Ramos (cell line): ENCODE measurements around the gene CFAP410.
"Not testable (repeated sequence)": the region's sequence is repeated elsewhere in the genome, so short reads cannot be mapped to it uniquely, and the experiment has no call there.

Source experiments
- in situ Hi-C: fragments of 300-500 bp; cut with MboI; formaldehyde crosslinking; loops from one replicate; pipeline ENCODE4 v1.14.3; 2022; ENCODE audit warnings: low sequenced_read_pairs; ENCODE audit not compliant: unreplicated experiment

Gene CFAP410

GRCh38 chr21:44291936-44292811, 47.0 kb downstream of the CFAP410 start:
- in situ Hi-C loops = no loop called here

- in situ Hi-C loops = no loop called here
Observed at GRCh38 chr21:44291078-44291935, 47.9 kb downstream of the CFAP410 start.

- in situ Hi-C loops = no loop called here
Observed at GRCh38 chr21:44290327-44291077, 48.7 kb downstream of the CFAP410 start.

GRCh38 chr21:44289381-44290010, 49.7 kb downstream of the CFAP410 start:
- in situ Hi-C loops = no loop called here

- in situ Hi-C loops = no loop called here
Observed at GRCh38 chr21:44288251-44289110, 50.7 kb downstream of the CFAP410 start.

GRCh38 chr21:44286716-44287632, 52.2 kb downstream of the CFAP410 start:
- in situ Hi-C loops = no loop called here

- in situ Hi-C loops = no loop called here
Observed at GRCh38 chr21:44286086-44286715, 53.0 kb downstream of the CFAP410 start.

GRCh38 chr21:44285138-44285992, 53.8 kb downstream of the CFAP410 start, which contains the start of gene AIRE:
Gene AIRE, plus strand, starts transcription at chr21:44285876. Its CDS starts 131 bp downstream, at chr21:44286007.
- in situ Hi-C loops = no loop called here

GRCh38 chr21:44283948-44284347, 55.2 kb downstream of the CFAP410 start:
- in situ Hi-C loops = no loop called here

- in situ Hi-C loops = not testable (repeated sequence)
Observed at GRCh38 chr21:44283211-44283785, 55.9 kb downstream of the CFAP410 start.

GRCh38 chr21:44282370-44282769, 56.8 kb downstream of the CFAP410 start:
- in situ Hi-C loops = no loop called here

- in situ Hi-C loops = no loop called here
Observed at GRCh38 chr21:44281801-44282200, 57.4 kb downstream of the CFAP410 start.

- in situ Hi-C loops = no loop called here
Observed at GRCh38 chr21:44279354-44280260, 59.6 kb downstream of the CFAP410 start.
